ENCODE results near the gene ZNF362. TPM values are rescaled to one million over a fixed set of nuclear protein-coding genes. Genes with fewer than 3 reads are reported as not detected.

ZNF362 gene
- total RNA-seq, 1 experiment from 2014 or later: 10.8 TPM

- Histone ChIP-seq H3K27ac (ENCODE audit: low read length) (no peak overlapping the region), H3F3A (ENCODE audit: low read length, unreplicated experiment) (no peaks in the 10 kb centered on the region), H3K9me2 (replicated peaks; ENCODE audit: low read length) (no peaks in the 10 kb centered on the region), H3K4me3 (ENCODE audit: low read length) (no peak overlapping the region), H2AFZ (ENCODE audit: low read length) (no peak overlapping the region), H3K4me1 (ENCODE audit: insufficient read depth, low read length) (no peaks in the 10 kb centered on the region), H3K9ac (ENCODE audit: low read length) (no peak overlapping the region), H4K20me1 (ENCODE audit: low read length) (no peaks in the 10 kb centered on the region), H3K79me2 (ENCODE audit: low read length) (no peaks in the 10 kb centered on the region), H3K36me3 (ENCODE audit: low read depth, low read length) (no peaks in the 10 kb centered on the region), H3K27me3 (ENCODE audit: low read length) (no peaks in the 10 kb centered on the region), H3K9me3 (ENCODE audit: low read length) (no peaks in the 10 kb centered on the region), H3K4me2 (ENCODE audit: low read length) (no peak overlapping the region)
- DNase-seq (no peak), ATAC-seq (no peak)
- CTCF ChIA-PET: no interaction called here
- BruUV-seq (replicated peaks): no TSS peak
- TF ChIP-seq CTCF (conservative IDR thresholded peaks at IDR 0.05; ENCODE audit: low read depth, low read length): no peak
- no peak for TF ChIP-seq EZH2phosphoT487 (IDR thresholded peaks at IDR 0.05; ENCODE audit: borderline replicate concordance, low read length)
- TF ChIP-seq EZH2 (IDR thresholded peaks at IDR 0.05; ENCODE audit: low read length, unreplicated experiment): no peak
- intact Hi-C loops (cut with micrococcal nuclease): no loop called here
- POLR2A ChIA-PET (ENCODE audit: unreplicated experiment): no interaction called here
Observed at GRCh38 chr1:33284049-33284448, 27.8 kb downstream of the ZNF362 start.

GRCh38 chr1:33286451-33287185 is 30.3 kb downstream of the ZNF362 start:
- no peak overlapping the region for H3K27ac ChIP-seq (ENCODE audit: low read length)
- ATAC-seq: no peak

More at GRCh38 chr1:33286451-33287185, 30.3 kb downstream of the ZNF362 start:
- Histone ChIP-seq H3K9me2 (replicated peaks; ENCODE audit: low read length) (no peaks in the 10 kb centered on the region), H3F3A (ENCODE audit: low read length, unreplicated experiment) (no peaks in the 10 kb centered on the region), H3K79me2 (ENCODE audit: low read length) (no peaks in the 10 kb centered on the region), H3K4me2 (ENCODE audit: low read length) (no peak overlapping the region), H4K20me1 (ENCODE audit: low read length) (no peaks in the 10 kb centered on the region), H2AFZ (ENCODE audit: low read length) (no peak overlapping the region), H3K36me3 (ENCODE audit: low read depth, low read length) (no peaks in the 10 kb centered on the region), H3K9ac (ENCODE audit: low read length) (no peak overlapping the region), H3K4me3 (ENCODE audit: low read length) (no peak overlapping the region), H3K9me3 (ENCODE audit: low read length) (no peaks in the 10 kb centered on the region), H3K27me3 (ENCODE audit: low read length) (no peaks in the 10 kb centered on the region), H3K4me1 (ENCODE audit: insufficient read depth, low read length) (no peaks in the 10 kb centered on the region)
- intact Hi-C loops (cut with micrococcal nuclease): no loop called here
- POLR2A ChIA-PET (ENCODE audit: unreplicated experiment): interaction anchor here (0.7 kb wide), 1 partner anchor 59 kb away, joined by 12 read pairs; no protein-coding TSS in a partner anchor
- DNase-seq: no peak
- CTCF ChIA-PET: no interaction called here
- BruUV-seq (replicated peaks): no TSS peak
- TF ChIP-seq EZH2 (IDR thresholded peaks at IDR 0.05; ENCODE audit: low read length, unreplicated experiment) (no peak), CTCF (conservative IDR thresholded peaks at IDR 0.05; ENCODE audit: low read depth, low read length) (no peak), EZH2phosphoT487 (IDR thresholded peaks at IDR 0.05; ENCODE audit: borderline replicate concordance, low read length) (no peak)
